HCT116 (cell line): ENCODE results near the gene FAM78B. TPM values are rescaled to one million over a fixed set of nuclear protein-coding genes. Genes with fewer than 3 reads are reported as not detected.

Source experiments
- ATAC-seq: fragments of 200-7000 bp; cut with Tn5 transposase; 2 replicates; pipeline ENCODE4 v1.9.1; 2020; ENCODE audit warnings: mild to moderate bottlenecking, moderate library complexity
- BruUV-seq: library from RNA; stranded (reverse); fragments of 400-500 nt; replicated peaks from 2 replicates; lab custom pipeline; 2021; lab: Mats Ljungman, UMichigan
- CTCF ChIA-PET: fragments of 300-600 bp; sonication (Branson Sonifier 250); formaldehyde crosslinking; loops from one replicate; lab custom pipeline; 2021; ENCODE audit warnings: antibody characterized with exemption; lab: Charles Lee
- POLR2A ChIA-PET: fragments of 300-600, 350-600 bp; sonication (Branson Sonifier 250); formaldehyde crosslinking; loops from one replicate; lab custom pipeline; 2021; ENCODE audit warnings: antibody characterized with exemption; lab: Charles Lee
- RAD21 ChIA-PET, 2 experiments: fragments of 300-600 bp; sonication (Branson Sonifier 250); formaldehyde crosslinking; loops; one replicate each; lab custom pipeline; 2023; ENCODE audit warnings: low total read pairs in 2 of 2; ENCODE audit not compliant: uncharacterized antibody in 2 of 2, unreplicated experiment in 2 of 2, low non-redundant PET in 1 of 2; lab: Charles Lee
- DNase-seq: peaks from one replicate; pipeline ENCODE4 v3.0.0-alpha.2; 2010; ENCODE audit warnings: low read depth, low spot score
- H2AFZ ChIP-seq: fragments of 200-600 bp; shearing (Covaris generic), sonication (generic); 2 replicates; pipeline ENCODE4 v1.6.1; 2017; ENCODE audit warnings: low read depth, mixed run types, mixed read lengths, antibody characterized with exemption, low read length; ENCODE audit not compliant: poor library complexity, severe bottlenecking
- H3K27ac ChIP-seq: 2 replicates; pipeline ENCODE4 v1.5.1; 2012; ENCODE audit warnings: low read depth, low read length
- H3K27me3 ChIP-seq: fragments of 200-600 bp; sonication (generic); 2 replicates; pipeline ENCODE4 v1.6.1; 2016; ENCODE audit warnings: mixed run types, low read length, mixed read lengths; ENCODE audit not compliant: insufficient read depth
- H3K36me3 ChIP-seq, 2 experiments: fragments of 200-500 bp in 1 of 2; fragments of 200-600 bp in 1 of 2; sonication (Bioruptor generic) in 1 of 2; sonication (generic) in 1 of 2; 2 replicates each; pipeline versions ENCODE4 v1.5.1 to v1.6.1; 2014 to 2016; ENCODE audit warnings: low read length in 2 of 2, inconsistent platforms in 1 of 2, mixed read lengths in 1 of 2, mixed run types in 1 of 2; ENCODE audit not compliant: insufficient read depth in 2 of 2, control insufficient read depth in 1 of 2
- H3K4me1 ChIP-seq, 2 experiments: fragments of 200-600 bp in 1 of 2; sonication (generic) in 1 of 2; 2 replicates each; pipeline versions ENCODE4 v1.5.1 to v1.6.1; 2012 to 2017; ENCODE audit warnings: low read length in 2 of 2, inconsistent platforms in 1 of 2, mild to moderate bottlenecking in 1 of 2, mixed read lengths in 1 of 2, mixed run types in 1 of 2, moderate library complexity in 1 of 2; ENCODE audit not compliant: insufficient read depth in 2 of 2, control insufficient read depth in 1 of 2
- H3K4me2 ChIP-seq: fragments of 200-600 bp; sonication (generic); 2 replicates; pipeline ENCODE4 v1.6.1; 2017; ENCODE audit warnings: mixed run types, low read length, mixed read lengths
- H3K4me3 ChIP-seq, 2 experiments: fragments of 200-600 bp in 1 of 2; sonication (generic) in 1 of 2; replicated peaks in 1 of 2; 2 replicates each; pipeline ENCODE4 v1.5.1; 2011 to 2016; ENCODE audit warnings: low read length in 2 of 2, control low read depth in 1 of 2, low read depth in 1 of 2, mild to moderate bottlenecking in 1 of 2, mixed read lengths in 1 of 2, mixed run types in 1 of 2
- H3K79me2 ChIP-seq: fragments of 200-600 bp; sonication (generic); 2 replicates; pipeline ENCODE4 v1.6.1; 2017; ENCODE audit warnings: mild to moderate bottlenecking, mixed run types, low read length, moderate library complexity, mixed read lengths; ENCODE audit not compliant: insufficient read depth
- H3K9ac ChIP-seq: fragments of 200-600 bp; sonication (generic); 2 replicates; pipeline ENCODE4 v1.6.1; 2016; ENCODE audit warnings: low read length, mixed read lengths
- H3K9me2 ChIP-seq: fragments of 200-600 bp; sonication (generic), shearing (Covaris generic); 2 replicates; pipeline ENCODE4 v1.6.1; 2017; ENCODE audit warnings: mixed run types, mild to moderate bottlenecking, moderate library complexity; ENCODE audit not compliant: insufficient read depth
- H3K9me3 ChIP-seq, 2 experiments: fragments of 200-500 bp in 1 of 2; fragments of 200-600 bp in 1 of 2; sonication (Bioruptor generic) in 1 of 2; sonication (generic) in 1 of 2; 2 replicates each; pipeline ENCODE4 v1.6.1; 2014 to 2017; ENCODE audit warnings: low read length in 2 of 2, mixed read lengths in 2 of 2, inconsistent platforms in 1 of 2, low read depth in 1 of 2, mild to moderate bottlenecking in 1 of 2, mixed run types in 1 of 2, moderate library complexity in 1 of 2; ENCODE audit not compliant: control insufficient read depth in 1 of 2, insufficient read depth in 1 of 2
- H4K20me1 ChIP-seq: fragments of 200-600 bp; sonication (generic), shearing (Covaris generic); 2 replicates; pipeline ENCODE4 v1.6.1; 2017; ENCODE audit warnings: mixed run types, mild to moderate bottlenecking, moderate library complexity; ENCODE audit not compliant: insufficient read depth
- CBX3 ChIP-seq: IDR thresholded peaks from 2 replicates; pipeline ENCODE4 v1.6.1; 2012; ENCODE audit warnings: low read depth
- CEBPB ChIP-seq: IDR thresholded peaks from 2 replicates; pipeline ENCODE4 v1.6.1; 2012; ENCODE audit warnings: low read depth
- CTCF ChIP-seq, 3 experiments: fragments of 200-600 bp in 1 of 3; sonication (generic) in 1 of 3; IDR thresholded peaks in 2 of 3; conservative IDR thresholded peaks in 1 of 3; 2 replicates each; pipeline ENCODE4 v1.5.1; 2012 to 2017; ENCODE audit warnings: low read depth in 2 of 3, low read length in 2 of 3, antibody characterized with exemption in 1 of 3, borderline replicate concordance in 1 of 3, control low read depth in 1 of 3, mild to moderate bottlenecking in 1 of 3, mixed read lengths in 1 of 3, mixed run types in 1 of 3, moderate library complexity in 1 of 3; ENCODE audit not compliant: insufficient read depth in 1 of 3
- EZH2phosphoT487 ChIP-seq: fragments of 200-600 bp; IDR thresholded peaks from 2 replicates; pipeline ENCODE4 v1.6.1; 2018; ENCODE audit warnings: antibody characterized with exemption, borderline replicate concordance
- FOSL1 ChIP-seq: IDR thresholded peaks from 2 replicates; pipeline ENCODE4 v1.6.1; 2012; ENCODE audit warnings: low read depth
- JUND ChIP-seq: IDR thresholded peaks from 2 replicates; pipeline ENCODE4 v1.6.1; 2012
- POLR2A ChIP-seq: IDR thresholded peaks from 2 replicates; pipeline ENCODE4 v1.7.0; 2011; ENCODE audit warnings: borderline replicate concordance; ENCODE audit not compliant: insufficient read depth, insufficient read length; ENCODE audit errors: extremely low read depth
- POLR2AphosphoS5 ChIP-seq: IDR thresholded peaks from 2 replicates; pipeline ENCODE4 v1.6.1; 2011; ENCODE audit warnings: mild to moderate bottlenecking, low read depth, low read length, moderate library complexity
- SIN3A ChIP-seq: IDR thresholded peaks from 2 replicates; pipeline ENCODE4 v1.6.1; 2012; ENCODE audit warnings: low read depth
- SP1 ChIP-seq: IDR thresholded peaks from 2 replicates; pipeline ENCODE4 v1.6.1; 2012; ENCODE audit warnings: low read depth
- ZBTB33 ChIP-seq: IDR thresholded peaks from 2 replicates; pipeline ENCODE4 v1.6.1; 2011; ENCODE audit warnings: mild to moderate bottlenecking, low read length, moderate library complexity; ENCODE audit not compliant: insufficient replicate concordance; ENCODE audit errors: extremely low read depth
- ZNF274 ChIP-seq: fragments of 200-500 bp; sonication (Bioruptor generic); IDR thresholded peaks from 2 replicates; pipeline ENCODE4 v1.6.1; 2014; ENCODE audit warnings: mild to moderate bottlenecking, low read depth, low read length, inconsistent platforms
- intact Hi-C: fragments of 100-400 bp; cut with micrococcal nuclease; formaldehyde crosslinking; loops from 2 replicates; pipeline ENCODE4 v1.10.0; 2022
- total RNA-seq: library from RNA; stranded (reverse); gene quantifications from one replicate; pipeline ENCODE4 v1.2.1, GENCODE V29; 2021; ENCODE audit not compliant: unreplicated experiment
- TF ChIP-seq, protein P1 (sequence below): IDR thresholded peaks from 2 replicates; pipeline ENCODE4 v1.6.1; 2012

Gene FAM78B
- total RNA-seq, 1 experiment from 2014 or later: 1.4 TPM

GRCh38 chr1:166140251-166140650 lies 26.6 kb downstream of the FAM78B start:
- Histone ChIP-seq H3K9me2 (no peaks in the 10 kb centered on the region), H3K79me2 (no peaks in the 10 kb centered on the region), H3K27ac (no peak overlapping the region), H3K27me3 (peaks cover 18% of the 10 kb centered on the region), H4K20me1 (no peaks in the 10 kb centered on the region), H3K9me3 (no peaks in the 10 kb centered on the region), H2AFZ (no peak overlapping the region), H3K4me3 (no peak overlapping the region), H3K4me2 (no peak overlapping the region), H3K9ac (no peak overlapping the region), H3K36me3 (no peaks in the 10 kb centered on the region), H3K4me1 (no peaks in the 10 kb centered on the region)
- RAD21 ChIA-PET: no interaction called here
- intact Hi-C loops: no loop called here
- no peak for DNase-seq
- CTCF ChIA-PET: no interaction called here
- TF ChIP-seq ZNF274 (no peak), POLR2A (no peak), POLR2AphosphoS5 (no peak), SIN3A (no peak), JUND (no peak), EZH2phosphoT487 (no peak), FOSL1 (no peak), CEBPB (no peak), ZBTB33 (no peak), SP1 (no peak), CTCF (IDR thresholded peaks at IDR 0.05 in 2 of 3, conservative IDR thresholded peaks at IDR 0.05 in 1 of 3; ENCODE audit: borderline replicate concordance in 1 of 3, insufficient read depth in 1 of 3, low read depth in 2 of 3, low read length in 2 of 3) (no peak), CBX3 (no peak)
- TF ChIP-seq, protein P1, sequence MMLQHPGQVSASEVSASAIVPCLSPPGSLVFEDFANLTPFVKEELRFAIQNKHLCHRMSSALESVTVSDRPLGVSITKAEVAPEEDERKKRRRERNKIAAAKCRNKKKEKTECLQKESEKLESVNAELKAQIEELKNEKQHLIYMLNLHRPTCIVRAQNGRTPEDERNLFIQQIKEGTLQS: no peak
- no TSS peak for BruUV-seq
- POLR2A ChIA-PET: no interaction called here
- no peak for ATAC-seq
